H1 (cell line): ENCODE measurements around the gene MAP3K14. TPM values are rescaled to one million over a fixed set of nuclear protein-coding genes. Genes with fewer than 3 reads are reported as not detected.
A peak's percentile ranks its signal among the peaks of the same experiment; 100 is the strongest.

Source experiments
- CTCF ChIA-PET: fragments of 300-600 bp; sonication (Branson Sonifier 250); formaldehyde crosslinking; loops from one replicate; lab custom pipeline; 2021; ENCODE audit not compliant: partially characterized antibody; lab: Charles Lee
- POLR2A ChIA-PET: fragments of 300-600 bp; sonication (Branson Sonifier 250); formaldehyde crosslinking; loops from one replicate; lab custom pipeline; 2021; ENCODE audit warnings: inconsistent platforms; ENCODE audit not compliant: partially characterized antibody; lab: Charles Lee
- DNase-seq, 2 experiments: peaks; one replicate each; pipeline versions ENCODE4 v3.0.0 to v3.0.0-alpha.2; 2010 to 2022; ENCODE audit warnings: low spot score in 2 of 2, low read depth in 1 of 2, mixed read lengths in 1 of 2
- FAIRE-seq: peaks from 2 replicates; lab custom pipeline; 2011; peaks lifted over from hg19 to GRCh38; lab: Jason Lieb, UNC
- H2AFZ ChIP-seq: 2 replicates; pipeline ENCODE4 v1.8.1; 2012; ENCODE audit warnings: low read length, inconsistent platforms
- H2AK5ac ChIP-seq: 2 replicates; pipeline ENCODE4 v1.6.1; 2013; ENCODE audit warnings: low read depth, low read length
- H2BK120ac ChIP-seq: replicated peaks from 2 replicates; pipeline ENCODE3; 2013; ENCODE audit warnings: low read depth, low read length, inconsistent platforms
- H2BK12ac ChIP-seq: 2 replicates; pipeline ENCODE4 v1.6.1; 2013; ENCODE audit warnings: low read depth, low read length
- H2BK15ac ChIP-seq: 2 replicates; pipeline ENCODE4 v1.6.1; 2013; ENCODE audit warnings: low read length
- H2BK20ac ChIP-seq: 2 replicates; pipeline ENCODE4 v1.6.1; 2013; ENCODE audit warnings: low read length
- H2BK5ac ChIP-seq: 2 replicates; pipeline ENCODE4 v1.6.1; 2013; ENCODE audit warnings: low read depth, low read length
- H3K14ac ChIP-seq: 2 replicates; pipeline ENCODE4 v1.6.1; 2013; ENCODE audit warnings: inconsistent platforms; ENCODE audit not compliant: insufficient read length
- H3K18ac ChIP-seq: 2 replicates; pipeline ENCODE4 v1.6.1; 2013; ENCODE audit warnings: low read length; ENCODE audit errors: extremely low read depth
- H3K23ac ChIP-seq: 2 replicates; pipeline ENCODE4 v1.6.1; 2013; ENCODE audit warnings: inconsistent platforms; ENCODE audit not compliant: insufficient read length
- H3K23me2 ChIP-seq: 2 replicates; pipeline ENCODE4 v1.6.1; 2013; ENCODE audit warnings: low read depth, low read length
- H3K27ac ChIP-seq: 2 replicates; pipeline ENCODE4 v1.6.1; 2011; ENCODE audit warnings: low read depth, low read length, inconsistent platforms
- H3K27me3 ChIP-seq, 4 experiments: replicated peaks in 1 of 4; 1 replicate in 1 of 4; 2 replicates in 3 of 4; pipeline versions ENCODE4 v1.6.1 to v1.8.1; 2011 to 2013; ENCODE audit warnings: low read length in 3 of 4, mild to moderate bottlenecking in 3 of 4, inconsistent platforms in 2 of 4, mixed read lengths in 2 of 4, moderate library complexity in 1 of 4; ENCODE audit not compliant: control insufficient read depth in 3 of 4, insufficient read depth in 3 of 4; ENCODE audit errors: extremely low read depth in 1 of 4
- H3K36me3 ChIP-seq, 4 experiments: 2 replicates each; pipeline versions ENCODE4 v1.6.1 to v1.8.1; 2011 to 2013; ENCODE audit warnings: mild to moderate bottlenecking in 4 of 4, low read length in 3 of 4, moderate library complexity in 2 of 4, control low read depth in 1 of 4, inconsistent platforms in 1 of 4; ENCODE audit not compliant: insufficient read depth in 4 of 4, control insufficient read depth in 2 of 4
- H3K4ac ChIP-seq: replicated peaks from 2 replicates; pipeline ENCODE3; 2013; ENCODE audit warnings: low read length, low read depth, mixed read lengths, inconsistent platforms; ENCODE audit not compliant: insufficient read length
- H3K4me1 ChIP-seq, 4 experiments: replicated peaks in 1 of 4; 1 replicate in 1 of 4; 2 replicates in 3 of 4; pipeline versions ENCODE4 v1.6.1 to v1.8.1; 2011 to 2013; ENCODE audit warnings: low read length in 3 of 4, inconsistent platforms in 2 of 4, mixed read lengths in 1 of 4; ENCODE audit not compliant: insufficient read depth in 4 of 4, control insufficient read depth in 3 of 4
- H3K4me2 ChIP-seq, 2 experiments: 2 replicates each; pipeline versions ENCODE4 v1.6.1 to v1.8.1; 2011 to 2013; ENCODE audit warnings: low read depth in 2 of 2, low read length in 2 of 2, control low read depth in 1 of 2, inconsistent platforms in 1 of 2, mild to moderate bottlenecking in 1 of 2; ENCODE audit not compliant: insufficient read depth in 1 of 2
- H3K4me3 ChIP-seq, 4 experiments: fragments of 200-600, 300-600 bp in 1 of 4; sonication (generic), shearing (Covaris generic), sonication (Bioruptor Twin) in 1 of 4; 2 replicates each; pipeline versions ENCODE4 v1.5.1 to v1.8.1; 2011 to 2016; ENCODE audit warnings: low read length in 4 of 4, low read depth in 3 of 4, control low read depth in 2 of 4, inconsistent platforms in 2 of 4, mild to moderate bottlenecking in 2 of 4, mixed read lengths in 1 of 4, moderate library complexity in 1 of 4; ENCODE audit not compliant: insufficient read depth in 2 of 4; ENCODE audit errors: extremely low read depth in 1 of 4
- H3K56ac ChIP-seq: replicated peaks from 2 replicates; pipeline ENCODE3; 2013; ENCODE audit warnings: low read depth, mild to moderate bottlenecking, mixed read lengths, low read length, inconsistent platforms; ENCODE audit not compliant: insufficient read length
- H3K79me1 ChIP-seq: 2 replicates; pipeline ENCODE4 v1.6.1; 2013; ENCODE audit warnings: low read depth, low read length, control low read depth
- H3K79me2 ChIP-seq, 2 experiments: 2 replicates each; pipeline versions ENCODE4 v1.6.1 to v1.8.1; 2012 to 2013; ENCODE audit warnings: low read length in 2 of 2, mild to moderate bottlenecking in 2 of 2, inconsistent platforms in 1 of 2; ENCODE audit not compliant: insufficient read depth in 2 of 2, control insufficient read depth in 1 of 2
- H3K9ac ChIP-seq, 4 experiments: replicated peaks in 1 of 4; 1 replicate in 1 of 4; 2 replicates in 3 of 4; pipeline versions ENCODE4 v1.6.1 to v1.8.1; 2011 to 2013; ENCODE audit warnings: low read depth in 3 of 4, low read length in 3 of 4, control low read depth in 2 of 4, mild to moderate bottlenecking in 2 of 4, moderate library complexity in 2 of 4, inconsistent platforms in 1 of 4; ENCODE audit errors: extremely low read depth in 1 of 4
- H3K9me3 ChIP-seq, 2 experiments: 2 replicates each; pipeline versions ENCODE4 v1.6.1 to v1.8.1; 2012 to 2013; ENCODE audit warnings: mild to moderate bottlenecking in 2 of 2, moderate library complexity in 2 of 2, control low read depth in 1 of 2, inconsistent platforms in 1 of 2, low read depth in 1 of 2, low read length in 1 of 2, mixed read lengths in 1 of 2; ENCODE audit not compliant: insufficient read depth in 2 of 2
- H4K20me1 ChIP-seq, 2 experiments: replicated peaks in 1 of 2; 2 replicates each; pipeline versions ENCODE3 to v1.8.1; 2011 to 2013; ENCODE audit warnings: inconsistent platforms in 2 of 2, low read length in 2 of 2, mild to moderate bottlenecking in 1 of 2; ENCODE audit not compliant: insufficient read depth in 2 of 2, control insufficient read depth in 1 of 2
- H4K5ac ChIP-seq: 2 replicates; pipeline ENCODE4 v1.6.1; 2013; ENCODE audit warnings: low read length, low read depth, mixed read lengths, inconsistent platforms; ENCODE audit not compliant: insufficient read length
- H4K8ac ChIP-seq: 2 replicates; pipeline ENCODE4 v1.8.0; 2013; ENCODE audit warnings: mild to moderate bottlenecking, moderate library complexity, low read length, inconsistent platforms; ENCODE audit not compliant: insufficient read depth; ENCODE audit errors: extremely low read depth
- H4K91ac ChIP-seq: replicated peaks from 2 replicates; pipeline ENCODE3; 2013; ENCODE audit warnings: low read length, mixed read lengths, inconsistent platforms; ENCODE audit not compliant: insufficient read length
- BACH1 ChIP-seq: IDR thresholded peaks from 2 replicates; pipeline ENCODE4 v1.6.1; 2012; ENCODE audit warnings: low read length, improper control_type of control experiment
- E2F6 ChIP-seq: IDR thresholded peaks from 2 replicates; pipeline ENCODE4 v1.6.1; 2012; ENCODE audit warnings: inconsistent platforms
- HDAC6 ChIP-seq: IDR thresholded peaks from one replicate; pipeline ENCODE4 v1.7.1; 2012; ENCODE audit warnings: low read depth, mild to moderate bottlenecking, inconsistent platforms, low read length, moderate library complexity
- KDM5A ChIP-seq: fragments of 200-600 bp; IDR thresholded peaks from 2 replicates; pipeline ENCODE4 v1.7.1; 2012; ENCODE audit warnings: mild to moderate bottlenecking, low read length, inconsistent platforms, mixed read lengths
- MAX ChIP-seq: IDR thresholded peaks from 2 replicates; pipeline ENCODE4 v1.6.1; 2012; ENCODE audit warnings: inconsistent platforms
- RAD21 ChIP-seq, 2 experiments: IDR thresholded peaks in 1 of 2; conservative IDR thresholded peaks in 1 of 2; 2 replicates each; pipeline ENCODE4 v1.6.1; 2011; ENCODE audit warnings: low read depth in 2 of 2, low read length in 2 of 2, improper control_type of control experiment in 1 of 2, inconsistent platforms in 1 of 2, mild to moderate bottlenecking in 1 of 2, moderate library complexity in 1 of 2
- RXRA ChIP-seq: IDR thresholded peaks from 2 replicates; pipeline ENCODE4 v1.6.1; 2011; ENCODE audit warnings: low read depth, mild to moderate bottlenecking, low read length, moderate library complexity; ENCODE audit not compliant: insufficient read depth
- WGBS, 2 experiments: shearing (Covaris generic) in 1 of 2; methylation state at CpG; one replicate each; pipeline versions ENCODE4 v1.1.6 to v1.1.7; 2013 to 2015; ENCODE audit warnings: low lambda C conversion rate in 2 of 2, mixed read lengths in 2 of 2, inconsistent platforms in 1 of 2, low coverage in 1 of 2, missing lambda C conversion rate in 1 of 2; ENCODE audit not compliant: insufficient replicate concordance in 2 of 2, insufficient coverage in 1 of 2, insufficient read length in 1 of 2; ENCODE audit errors: extremely low coverage in 1 of 2, missing lambda C conversion rate in 1 of 2; 5-methylcytosine and 5-hydroxymethylcytosine counted together
- polyA plus RNA-seq, 7 experiments: library from polyadenylated mRNA; depleted of rRNA in 3 of 7; stranded (reverse) in 5 of 7; unstranded in 2 of 7; fragments of >200 nt in 5 of 7; fragments of 200-250 nt in 2 of 7; gene quantifications; 1 replicate in 5 of 7; 2 replicates in 1 of 7; 4 replicates in 1 of 7; pipeline versions ENCODE4 v1.2.1 to v1.2.3, GENCODE V29; 2011 to 2013; ENCODE audit warnings: missing spikeins in 2 of 7, mixed read lengths in 2 of 7
- total RNA-seq: library from RNA; stranded (reverse); fragmentation: NEBNext Ultra II Directional; extraction: Animal tissue kit (Norgen Biotek cat#: 25700); gene quantifications from 2 replicates; pipeline ENCODE4 v1.2.1, GENCODE V29; 2021

Gene MAP3K14
- total and polyA plus RNA-seq, 2 of the 8 experiments (the other 6 are each of a cell fraction or from before 2014, with no cell fraction given): 5.2 to 6.1 TPM

GRCh38 chr17:45231481-45232116, 85.2 kb downstream of the MAP3K14 start:
- Histone ChIP-seq H2BK12ac (no peak overlapping the region), H2AFZ (no peak overlapping the region), H3K9ac (no peak overlapping the region), H2BK20ac (no peak overlapping the region), H3K18ac (peak overlapping the region; percentile 78; the same call in 1 of the 2 replicates), H3K9me3 (no peaks in the 10 kb centered on the region), H4K20me1 (peaks cover 0 to 3% of the 10 kb centered on the region in 2 experiments), H2AK5ac (no peak overlapping the region; the same call in 1 of the 2 replicates), H3K56ac (no peak overlapping the region), H3K27ac (no peak overlapping the region), H4K91ac (no peak overlapping the region), H3K4me1 (peaks cover 8 to 33% (median 20%) of the 10 kb centered on the region in 4 experiments), H3K23me2 (no peaks in the 10 kb centered on the region), H2BK15ac (no peak overlapping the region), H3K4me2 (no peak overlapping the region), H3K79me1 (no peaks in the 10 kb centered on the region), H3K14ac (no peak overlapping the region), H2BK5ac (no peak overlapping the region), H3K27me3 (peaks cover 0 to 5% (median under 1%) of the 10 kb centered on the region in 4 experiments; a peak in 2 of 7 replicates), H3K4me3 (no peak overlapping the region), H3K79me2 (no peaks in the 10 kb centered on the region), H3K23ac (no peak overlapping the region), H4K8ac (no peak overlapping the region; the same call in none of the 2 replicates), H3K4ac (no peak overlapping the region), H2BK120ac (no peak overlapping the region), H4K5ac (no peak overlapping the region), H3K36me3 (no peaks in the 10 kb centered on the region)
- DNase-seq (peak in 1 of 2 experiments; percentile 78), FAIRE-seq (no peak)
- WGBS, 2 experiments: 78% methylated on average over 19 of the region's 19 CpGs; no CpG with 5 or more reads in 1 of the 2 experiments
- ChIA-PET POLR2A (interaction anchor here (0.6 to 2.8 kb wide), 7 partner anchors 8 to 83 kb away, joined by 3 to 18 read pairs (median 5); partner anchors contain the start of genes HEXIM1 and HEXIM2), CTCF (interaction anchor here (0.7 to 22.1 kb wide), 28 partner anchors 9 to 197 kb away, joined by 3 to 362 read pairs (median 5); partner anchors contain the start of genes ACBD4, FMNL1 and MAP3K14)
- 0 out of 2 replicates have a peak, but pooled peaks have one; percentile 23 for TF ChIP-seq MAX
- peak; percentile 27 to 49; a peak in 3 of 4 replicates for TF ChIP-seq RAD21 (IDR thresholded peaks at IDR 0.05 in 1 of 2, conservative IDR thresholded peaks at IDR 0.05 in 1 of 2; ENCODE audit: low read depth in 2 of 2, low read length in 2 of 2)
- no peak for TF ChIP-seq RXRA
- TF ChIP-seq E2F6: 0 out of 2 replicates have a peak, but pooled peaks have one; percentile 30
- TF ChIP-seq KDM5A: no peak
- TF ChIP-seq BACH1: no peak
- no peak for TF ChIP-seq HDAC6
